ENCODE results near the gene DENND1A.

Gene DENND1A

GRCh38 chr9:123371805-123372590 is 557.9 kb downstream of the DENND1A start:
- no peak for DNase-seq (ENCODE audit: low read depth in 2 of 2)

- DNase-seq (ENCODE audit: low read depth in 2 of 2): no peak
Measured at GRCh38 chr9:123371228-123371584, 558.7 kb downstream of the DENND1A start.

DNA sequence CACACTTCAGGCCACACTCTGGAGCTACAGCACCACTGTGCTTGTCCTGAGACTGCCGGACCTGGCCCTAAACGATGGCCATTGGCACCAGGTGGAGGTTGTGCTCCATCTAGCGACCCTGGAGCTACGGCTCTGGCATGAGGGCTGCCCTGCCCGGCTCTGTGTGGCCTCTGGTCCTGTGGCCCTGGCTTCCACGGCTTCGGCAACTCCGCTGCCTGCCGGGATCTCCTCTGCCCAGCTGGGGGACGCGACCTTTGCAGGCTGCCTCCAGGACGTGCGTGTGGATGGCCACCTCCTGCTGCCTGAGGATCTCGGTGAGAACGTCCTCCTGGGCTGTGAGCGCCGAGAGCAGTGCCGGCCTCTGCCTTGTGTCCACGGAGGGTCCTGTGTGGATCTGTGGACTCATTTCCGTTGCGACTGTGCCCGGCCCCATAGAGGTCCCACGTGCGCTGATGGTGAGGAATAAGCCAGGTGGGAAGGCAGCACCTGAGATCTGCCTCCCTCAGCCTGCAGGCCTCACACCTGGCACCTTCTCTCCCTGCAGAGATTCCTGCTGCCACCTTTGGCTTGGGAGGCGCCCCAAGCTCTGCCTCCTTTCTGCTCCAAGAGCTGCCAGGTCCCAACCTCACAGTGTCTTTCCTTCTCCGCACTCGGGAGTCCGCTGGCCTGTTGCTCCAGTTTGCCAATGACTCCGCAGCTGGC is 559.2 kb downstream of the DENND1A start:
- no peak for DNase-seq (ENCODE audit: low read depth in 2 of 2)

DNA sequence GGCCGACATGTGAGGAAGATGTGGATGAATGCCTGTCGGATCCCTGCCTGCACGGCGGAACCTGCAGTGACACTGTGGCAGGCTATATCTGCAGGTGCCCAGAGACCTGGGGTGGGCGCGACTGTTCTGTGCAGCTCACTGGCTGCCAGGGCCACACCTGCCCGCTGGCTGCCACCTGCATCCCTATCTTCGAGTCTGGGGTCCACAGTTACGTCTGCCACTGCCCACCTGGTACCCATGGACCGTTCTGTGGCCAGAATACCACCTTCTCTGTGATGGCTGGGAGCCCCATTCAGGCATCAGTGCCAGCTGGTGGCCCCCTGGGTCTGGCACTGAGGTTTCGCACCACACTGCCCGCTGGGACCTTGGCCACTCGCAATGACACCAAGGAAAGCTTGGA is 559.8 kb downstream of the DENND1A start:
- DNase-seq (ENCODE audit: low read depth in 2 of 2): no peak

- no peak for DNase-seq (ENCODE audit: low read depth in 2 of 2)
Measured at GRCh38 chr9:123369296-123369695, 560.6 kb downstream of the DENND1A start.

- no peak for DNase-seq (ENCODE audit: low read depth in 2 of 2)
Measured at GRCh38 chr9:123368536-123369153, 561.3 kb downstream of the DENND1A start.

DNA sequence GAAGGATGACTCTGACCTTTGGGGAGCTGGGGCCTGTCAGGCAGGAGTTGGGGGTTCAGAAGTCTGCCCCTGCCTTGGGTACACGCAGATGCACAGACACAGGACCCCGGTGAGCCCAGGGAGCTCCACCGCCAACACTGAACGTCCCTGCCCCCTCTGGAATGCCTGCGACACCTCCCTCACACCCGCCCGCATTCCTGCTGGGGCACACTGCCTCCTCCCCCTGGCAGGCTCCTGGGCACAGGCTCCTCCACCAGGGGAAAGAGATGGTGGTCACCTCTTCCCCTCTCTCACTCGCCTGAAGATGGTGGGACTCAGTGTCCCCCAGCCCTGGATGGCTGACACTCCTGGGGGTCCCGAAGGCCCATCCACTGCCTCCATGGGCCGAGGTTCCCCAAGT is 561.9 kb downstream of the DENND1A start:
- DNase-seq (ENCODE audit: low read depth in 2 of 2): no peak

DNA sequence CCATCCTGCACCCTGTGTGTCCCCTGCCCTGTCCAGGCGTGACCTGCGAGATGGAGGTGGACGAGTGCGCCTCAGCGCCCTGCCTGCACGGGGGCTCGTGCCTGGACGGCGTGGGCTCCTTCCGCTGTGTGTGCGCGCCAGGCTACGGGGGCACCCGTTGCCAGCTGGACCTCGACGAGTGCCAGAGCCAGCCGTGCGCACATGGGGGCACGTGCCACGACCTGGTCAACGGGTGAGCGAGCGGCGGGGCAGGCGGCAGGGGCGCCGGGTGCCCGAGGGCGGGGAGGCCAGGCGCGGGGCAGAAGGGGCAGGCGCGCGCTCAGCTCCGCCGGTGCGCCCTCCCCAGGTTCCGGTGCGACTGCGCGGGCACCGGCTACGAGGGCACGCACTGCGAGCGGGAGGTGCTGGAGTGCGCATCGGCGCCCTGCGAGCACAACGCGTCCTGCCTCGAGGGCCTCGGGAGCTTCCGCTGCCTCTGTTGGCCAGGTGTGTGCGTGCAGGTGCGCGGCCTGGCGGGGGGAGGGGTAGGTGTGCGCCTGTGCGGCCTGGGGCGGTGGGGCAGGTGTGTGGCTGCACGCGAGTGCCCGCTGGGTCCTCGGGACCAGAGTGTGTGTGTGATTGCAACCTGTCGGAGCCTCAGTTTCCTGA is 563.9 kb downstream of the DENND1A start:
- DNase-seq (ENCODE audit: low read depth in 2 of 2): no peak

GRCh38 chr9:123365287-123365880 is 564.5 kb downstream of the DENND1A start:
- DNase-seq (ENCODE audit: low read depth in 2 of 2): no peak

DNA sequence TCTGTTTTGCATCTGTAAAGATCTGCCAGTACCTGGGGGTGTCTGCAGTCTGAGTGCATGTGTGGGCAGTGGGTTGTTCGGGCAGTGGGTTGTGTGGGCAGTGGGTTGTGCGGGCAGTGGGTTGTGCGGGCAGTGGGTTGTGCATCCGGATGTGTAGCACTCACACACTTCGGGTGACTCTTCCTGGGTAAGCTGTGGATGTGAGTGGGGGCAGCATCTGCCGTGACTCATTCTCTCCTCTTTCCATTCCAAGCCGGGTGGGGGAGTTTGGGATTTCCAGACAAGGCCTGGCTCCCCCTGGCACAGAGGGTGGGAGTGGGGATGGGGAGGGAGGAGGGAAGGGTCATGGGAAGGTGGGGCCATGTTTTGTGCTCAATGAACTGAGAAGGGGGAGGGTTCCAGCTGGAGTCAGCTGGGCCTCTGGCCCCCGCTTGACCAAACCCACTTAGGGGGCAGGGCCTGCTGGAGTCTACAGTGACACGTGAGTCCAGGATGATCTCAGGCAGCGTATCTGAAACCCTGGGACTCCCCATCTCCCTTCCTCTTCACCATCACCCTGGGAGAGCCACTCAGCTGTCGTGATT is 565.6 kb downstream of the DENND1A start:
- DNase-seq (ENCODE audit: low read depth in 2 of 2): no peak

DNA sequence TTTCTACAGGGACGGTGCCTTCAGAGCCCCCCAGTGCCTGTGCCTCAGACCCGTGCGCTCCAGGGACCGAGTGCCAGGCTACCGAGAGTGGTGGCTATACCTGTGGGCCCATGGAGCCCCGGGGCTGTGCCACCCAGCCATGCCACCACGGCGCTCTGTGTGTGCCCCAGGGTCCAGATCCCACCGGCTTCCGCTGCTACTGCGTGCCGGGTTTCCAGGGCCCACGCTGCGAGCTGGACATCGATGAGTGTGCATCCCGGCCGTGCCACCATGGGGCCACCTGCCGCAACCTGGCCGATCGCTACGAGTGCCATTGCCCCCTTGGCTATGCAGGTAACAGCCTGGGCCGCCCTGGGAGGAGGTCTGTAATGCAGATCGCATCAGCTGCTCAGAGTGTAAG is 567.1 kb downstream of the DENND1A start:
- no peak for DNase-seq (ENCODE audit: low read depth in 2 of 2)

DNA sequence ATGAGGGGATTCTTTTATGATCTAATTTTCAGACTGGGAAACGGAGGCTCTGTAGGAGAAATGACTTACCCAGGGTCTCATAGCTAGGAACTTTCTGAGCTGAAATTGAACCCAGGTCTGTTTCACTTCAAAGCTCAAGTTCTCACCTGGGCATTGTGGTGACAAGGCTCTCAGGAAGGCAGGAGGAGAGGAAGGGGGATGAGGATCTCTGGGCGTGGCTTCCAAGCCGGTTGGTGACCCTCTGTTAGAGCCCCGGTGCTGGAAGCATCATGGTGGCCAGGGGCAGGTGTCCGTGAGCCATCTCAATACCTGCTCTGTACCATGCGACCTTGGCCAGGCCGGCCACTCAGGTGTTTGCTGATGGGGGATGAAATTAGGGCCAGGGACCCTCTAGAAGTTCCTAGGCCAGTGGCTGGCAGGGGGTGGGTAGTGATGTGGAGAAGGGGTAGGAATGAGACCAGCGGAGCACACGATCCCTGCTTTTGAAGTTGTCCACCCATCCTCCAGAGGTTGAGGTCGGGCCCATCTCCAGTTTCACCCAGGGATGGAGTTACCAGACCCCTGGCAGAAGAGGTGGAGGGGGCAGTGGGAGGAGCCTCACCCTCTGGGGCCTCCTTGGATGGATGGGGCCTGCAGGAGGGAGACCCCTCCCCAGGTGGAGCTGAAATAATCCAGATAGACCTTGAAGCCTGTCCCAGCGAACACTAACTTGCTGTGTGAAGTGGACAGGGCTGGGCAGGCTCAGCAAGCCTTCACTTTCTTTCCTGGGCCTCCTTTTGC is 568.0 kb downstream of the DENND1A start:
- no peak for DNase-seq (ENCODE audit: low read depth in 2 of 2)

DNA sequence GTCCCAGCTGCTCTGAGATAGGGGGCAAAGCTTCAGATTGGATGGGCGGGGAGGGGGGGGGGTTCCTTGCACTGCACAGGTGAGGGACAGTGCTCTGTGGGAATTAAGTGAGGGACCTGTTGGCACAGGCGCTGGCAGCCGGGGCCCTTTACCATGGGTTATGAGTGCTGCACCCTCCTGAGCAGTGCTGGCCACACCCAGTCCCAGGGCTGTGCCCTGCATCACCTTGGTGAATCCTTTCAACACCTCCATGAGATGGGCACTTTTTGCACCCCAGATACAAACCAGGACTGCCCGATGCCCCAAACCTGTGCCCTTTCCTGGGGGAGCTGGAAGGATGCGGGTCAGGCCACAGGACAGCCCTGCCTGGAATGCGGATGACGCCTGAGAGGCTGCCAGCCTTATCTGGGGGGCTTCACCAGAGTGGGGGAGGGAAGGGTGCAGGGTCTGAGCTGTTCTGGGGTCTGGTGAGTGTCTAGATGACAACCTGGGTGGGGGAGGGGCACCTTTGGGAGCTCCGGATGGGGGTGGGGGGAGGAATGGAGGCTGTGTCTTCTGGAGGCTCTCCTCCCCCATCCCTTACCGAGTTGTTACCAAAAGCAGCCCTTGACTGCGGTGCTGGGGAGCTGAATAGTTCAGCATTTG is 568.7 kb downstream of the DENND1A start:
- DNase-seq (ENCODE audit: low read depth in 2 of 2): no peak

DNA sequence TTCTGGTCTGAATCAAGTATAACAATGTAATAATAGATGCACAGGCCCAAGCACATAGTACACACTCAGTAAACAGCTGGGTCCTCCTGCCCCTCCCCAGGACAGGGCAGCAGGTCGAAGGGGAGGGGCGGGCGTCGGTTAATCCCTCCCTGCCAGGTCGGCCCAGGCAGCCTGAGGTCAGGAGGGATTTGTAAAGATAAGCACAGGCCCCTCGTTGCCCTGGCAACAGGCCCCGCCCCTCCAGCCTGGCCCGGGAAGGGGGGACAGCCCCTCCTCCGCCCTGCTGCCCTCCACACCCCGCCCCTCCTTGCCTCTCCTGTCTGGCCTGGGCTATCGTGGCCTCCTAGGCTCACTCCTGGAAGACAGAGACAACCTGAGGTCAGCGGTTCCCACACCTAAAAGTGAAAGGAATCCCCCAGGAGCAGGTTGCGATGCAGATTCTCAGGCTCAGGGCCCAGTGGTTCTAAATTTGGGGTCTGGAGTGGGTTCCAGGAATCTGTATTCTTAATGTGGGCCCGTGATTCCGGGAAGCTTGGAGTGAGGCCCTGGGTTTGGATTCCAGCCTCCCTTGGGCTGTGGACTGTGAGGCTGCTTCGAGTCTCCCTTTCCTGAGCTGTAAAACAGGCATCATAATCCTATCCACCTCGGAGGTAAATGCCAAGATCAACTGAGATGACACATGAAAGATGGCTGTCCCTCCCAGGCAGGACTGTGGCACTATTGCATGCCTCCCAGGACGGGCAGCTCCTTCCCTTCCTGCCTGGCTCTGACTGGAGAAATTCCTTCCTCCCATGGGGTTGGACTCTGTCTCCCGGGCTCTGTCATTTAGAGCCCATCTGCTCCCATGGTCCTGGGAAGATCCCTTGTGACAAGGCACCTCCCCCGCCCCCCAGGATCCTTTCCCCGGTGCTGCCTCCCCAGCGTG is 569.5 kb downstream of the DENND1A start:
- DNase-seq (ENCODE audit: low read depth in 2 of 2): peak in 1 of 2 experiments; percentile 21

DNA sequence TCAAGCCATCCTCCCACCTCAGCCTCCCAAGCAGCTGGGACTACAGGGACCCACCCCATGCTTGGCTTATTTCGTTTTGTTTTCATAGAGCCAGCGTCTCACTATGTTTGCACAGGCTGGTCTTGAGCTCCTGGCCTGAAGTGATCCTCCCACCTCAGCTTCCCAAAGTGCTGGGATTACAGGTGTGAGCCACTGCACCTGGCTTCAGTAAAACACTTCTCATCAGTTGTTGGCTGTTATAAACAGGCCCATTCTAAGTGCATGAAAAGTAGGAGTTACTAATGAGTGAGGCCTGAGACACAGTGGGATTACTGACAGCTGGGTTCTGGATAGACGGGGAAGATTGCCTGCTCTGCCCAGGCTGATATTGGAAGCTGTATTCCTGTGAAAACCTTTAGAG is 570.4 kb downstream of the DENND1A start:
- DNase-seq (ENCODE audit: low read depth in 2 of 2): no peak

DNA sequence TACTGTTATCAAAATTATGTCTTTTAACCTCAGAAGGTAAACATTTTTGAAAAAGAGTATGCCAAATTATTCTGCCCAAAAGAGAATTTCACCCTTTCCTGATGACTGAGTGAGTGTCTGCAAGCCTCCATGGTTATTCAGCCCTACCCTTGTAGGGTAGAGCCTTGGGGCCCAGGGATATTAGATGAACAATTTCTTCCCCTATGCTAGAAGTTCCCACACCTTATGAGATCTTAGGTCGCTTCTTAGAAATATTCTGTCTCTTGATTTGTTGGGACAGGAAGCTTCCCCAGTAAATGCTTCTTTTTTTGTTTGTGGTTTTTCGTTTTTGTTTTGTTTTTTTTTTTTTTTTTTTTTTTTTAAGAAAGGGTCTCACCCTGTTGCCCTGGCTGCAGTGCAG is 570.8 kb downstream of the DENND1A start:
- DNase-seq (ENCODE audit: low read depth in 2 of 2): no peak

DNA sequence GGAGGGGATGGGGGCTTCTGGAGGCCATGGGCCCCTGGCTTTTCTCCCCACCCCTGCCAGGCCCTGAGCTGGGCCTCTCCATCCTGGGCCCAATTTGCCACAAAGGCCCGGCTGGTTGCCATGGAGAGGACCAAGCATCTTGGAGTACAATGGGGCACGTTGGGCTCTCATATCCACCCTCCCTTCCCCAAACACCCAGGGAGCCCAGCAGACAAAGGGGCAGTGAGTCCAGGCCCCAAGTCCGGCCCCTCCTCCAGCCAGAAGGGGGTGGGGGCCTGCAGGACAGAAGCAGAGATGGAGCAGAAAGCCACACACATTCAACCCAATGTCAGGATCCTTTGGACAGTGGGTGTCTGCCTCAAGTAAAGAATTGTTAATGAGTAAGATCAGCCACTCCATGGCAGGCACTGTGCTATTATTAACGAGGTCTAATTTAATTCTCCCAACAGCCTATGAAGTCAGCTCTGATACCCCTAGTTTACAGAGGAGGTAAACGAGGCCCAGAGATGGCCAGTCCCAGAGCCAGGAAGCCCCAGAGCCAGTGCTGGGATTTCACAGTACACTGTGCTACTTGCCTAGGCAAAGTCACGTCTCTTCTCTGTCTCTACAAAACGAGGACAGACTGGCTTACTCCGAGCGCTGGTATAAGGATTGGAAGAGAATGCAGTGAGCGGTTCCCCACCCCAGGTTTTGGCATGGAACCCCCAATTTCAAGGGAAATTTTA is 571.6 kb downstream of the DENND1A start:
- DNase-seq (ENCODE audit: low read depth in 2 of 2): no peak

DNA sequence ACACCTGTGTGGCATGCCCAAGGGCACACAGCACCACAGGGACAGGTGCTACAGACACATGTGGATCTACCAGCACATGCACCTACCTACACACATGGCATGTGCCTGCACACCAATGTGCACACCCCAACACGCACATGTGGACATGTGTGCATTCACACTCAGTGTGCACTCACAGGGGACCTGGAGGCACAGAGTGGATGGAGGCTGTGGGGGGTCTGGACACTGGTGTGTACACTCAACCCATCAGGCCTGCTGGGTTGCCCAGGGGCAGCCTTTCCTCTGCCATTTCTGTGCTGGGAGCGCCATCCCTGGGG is 572.2 kb downstream of the DENND1A start:
- no peak for DNase-seq (ENCODE audit: low read depth in 2 of 2)
